MM.1S (cell line): ENCODE measurements around the gene RNF43.

Source experiments
- EZH2 ChIP-seq: fragments of 300-600 bp; sonication (generic); optimal IDR thresholded peaks from 2 replicates; pipeline ENCODE3; 2017; ENCODE audit warnings: low read depth, mild to moderate bottlenecking, antibody characterized with exemption, low read length, mixed read lengths
- EZH2phosphoT487 ChIP-seq: fragments of 300-600 bp; sonication (generic); IDR thresholded peaks from 2 replicates; pipeline ENCODE4 v1.6.1; 2018; ENCODE audit warnings: antibody characterized with exemption, low read length
- TF ChIP-seq, protein P1 (sequence below): fragments of 300-600 bp; sonication (generic); IDR thresholded peaks from 2 replicates; pipeline ENCODE4 v1.5.1; 2016; ENCODE audit warnings: antibody characterized with exemption, low read length, mixed read lengths

DNA sequence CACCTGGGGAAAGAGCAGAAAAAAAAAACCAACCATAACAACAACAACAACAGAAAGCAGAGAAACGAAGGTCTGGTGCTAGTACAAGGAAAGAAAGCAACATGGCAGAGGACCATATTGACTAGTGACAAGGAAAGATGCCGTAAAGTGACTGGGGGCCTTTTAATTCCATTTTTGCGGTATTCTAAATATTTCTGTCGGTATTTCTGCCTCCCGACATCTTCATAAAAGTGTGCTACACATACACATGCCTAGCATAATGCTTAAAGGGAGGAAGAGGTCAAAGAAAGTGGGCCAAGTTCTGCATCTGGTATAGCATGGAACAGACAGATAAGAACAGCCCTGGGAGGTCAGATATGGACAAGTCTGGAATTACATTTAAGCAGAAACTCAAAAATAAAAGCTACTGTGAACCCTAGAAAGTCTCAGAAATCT is 19.5 kb upstream of the RNF43 start:
- TF ChIP-seq, protein P1, sequence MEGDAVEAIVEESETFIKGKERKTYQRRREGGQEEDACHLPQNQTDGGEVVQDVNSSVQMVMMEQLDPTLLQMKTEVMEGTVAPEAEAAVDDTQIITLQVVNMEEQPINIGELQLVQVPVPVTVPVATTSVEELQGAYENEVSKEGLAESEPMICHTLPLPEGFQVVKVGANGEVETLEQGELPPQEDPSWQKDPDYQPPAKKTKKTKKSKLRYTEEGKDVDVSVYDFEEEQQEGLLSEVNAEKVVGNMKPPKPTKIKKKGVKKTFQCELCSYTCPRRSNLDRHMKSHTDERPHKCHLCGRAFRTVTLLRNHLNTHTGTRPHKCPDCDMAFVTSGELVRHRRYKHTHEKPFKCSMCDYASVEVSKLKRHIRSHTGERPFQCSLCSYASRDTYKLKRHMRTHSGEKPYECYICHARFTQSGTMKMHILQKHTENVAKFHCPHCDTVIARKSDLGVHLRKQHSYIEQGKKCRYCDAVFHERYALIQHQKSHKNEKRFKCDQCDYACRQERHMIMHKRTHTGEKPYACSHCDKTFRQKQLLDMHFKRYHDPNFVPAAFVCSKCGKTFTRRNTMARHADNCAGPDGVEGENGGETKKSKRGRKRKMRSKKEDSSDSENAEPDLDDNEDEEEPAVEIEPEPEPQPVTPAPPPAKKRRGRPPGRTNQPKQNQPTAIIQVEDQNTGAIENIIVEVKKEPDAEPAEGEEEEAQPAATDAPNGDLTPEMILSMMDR = no peak
- TF ChIP-seq EZH2 (no peak), EZH2phosphoT487 (no peak)
